ENCODE results near the gene ZNF668.
"Not testable (repeated sequence)": the region's sequence is repeated elsewhere in the genome, so short reads cannot be mapped to it uniquely, and the experiment has no call there.

ZNF668 gene

GRCh38 chr16:31023252-31023602, 50.8 kb downstream of the ZNF668 start:
- no peak for TF ChIP-seq CTCF (IDR thresholded peaks at IDR 0.05; ENCODE audit: insufficient read depth, missing control alignments)
- FAIRE-seq (no peak), DNase-seq (ENCODE audit: insufficient read length, low spot score) (no peak)

- no peak for FAIRE-seq
- TF ChIP-seq CTCF (IDR thresholded peaks at IDR 0.05; ENCODE audit: insufficient read depth, missing control alignments): no peak
Measured at GRCh38 chr16:31022544-31023251, 51.3 kb downstream of the ZNF668 start.

GRCh38 chr16:31020536-31020935, 53.5 kb downstream of the ZNF668 start:
- no peak for TF ChIP-seq CTCF (IDR thresholded peaks at IDR 0.05; ENCODE audit: insufficient read depth, missing control alignments)
- no peak for DNase-seq (ENCODE audit: insufficient read length, low spot score)
- FAIRE-seq: no peak

More at GRCh38 chr16:31022544-31023251, 51.3 kb downstream of the ZNF668 start:
- DNase-seq (ENCODE audit: insufficient read length, low spot score): no peak

- DNase-seq (ENCODE audit: insufficient read length, low spot score); FAIRE-seq: not testable (repeated sequence)
Measured at GRCh38 chr16:31017756-31018155, 56.3 kb downstream of the ZNF668 start.

- FAIRE-seq (no peak), DNase-seq (ENCODE audit: insufficient read length, low spot score) (no peak)
Measured at GRCh38 chr16:31016018-31016417, 58.0 kb downstream of the ZNF668 start.

GRCh38 chr16:31013292-31013691, 60.7 kb downstream of the ZNF668 start:
- not testable (repeated sequence) for FAIRE-seq; DNase-seq (ENCODE audit: insufficient read length, low spot score)

More at GRCh38 chr16:31016018-31016417, 58.0 kb downstream of the ZNF668 start:
- TF ChIP-seq CTCF (IDR thresholded peaks at IDR 0.05; ENCODE audit: insufficient read depth, missing control alignments): peak; percentile 41

GRCh38 chr16:31011815-31012214, 62.2 kb downstream of the ZNF668 start:
- DNase-seq (ENCODE audit: insufficient read length, low spot score): not testable (repeated sequence)

More at GRCh38 chr16:31011815-31012214, 62.2 kb downstream of the ZNF668 start:
- not testable (repeated sequence) for FAIRE-seq

Data from D721Med (cell line).